SK-N-SH (cell line): ENCODE results near the gene HOMER2. TPM values are rescaled to one million over a fixed set of nuclear protein-coding genes. Genes with fewer than 3 reads are reported as not detected.

Experiments used
- CTCF ChIA-PET: fragments of 300-600, 350-600 bp; formaldehyde crosslinking; extraction: SDS; loops from one replicate; lab custom pipeline; 2021; lab: Yijun Ruan, JAX
- POLR2A ChIA-PET: fragments of 350-600 bp; sonication (Branson Sonifier 250); formaldehyde crosslinking; extraction: SDS; loops from one replicate; lab custom pipeline; 2020; ENCODE audit warnings: antibody characterized with exemption, inconsistent platforms; lab: Yijun Ruan, JAX
- DNase-seq: peaks from one replicate; pipeline ENCODE4 v3.0.0; 2012
- H2AFZ ChIP-seq: fragments of 200-600 bp; sonication (generic); 2 replicates; pipeline ENCODE4 v1.8.1; 2016; ENCODE audit warnings: antibody characterized with exemption, mild to moderate bottlenecking, low read depth
- H3F3A ChIP-seq: fragments of 200-600 bp; sonication (generic); replicated peaks from 2 replicates; pipeline ENCODE3; 2016; ENCODE audit warnings: antibody characterized with exemption, mild to moderate bottlenecking; ENCODE audit not compliant: insufficient read depth
- H3K27ac ChIP-seq, 2 experiments: fragments of 200-500 bp in 1 of 2; fragments of 200-600 bp in 1 of 2; sonication (Bioruptor generic) in 1 of 2; sonication (generic), shearing (Covaris generic) in 1 of 2; 2 replicates each; pipeline versions ENCODE4 v1.5.1 to v1.6.1; 2014 to 2016; ENCODE audit warnings: low read depth in 2 of 2, inconsistent platforms in 1 of 2, low read length in 1 of 2, mild to moderate bottlenecking in 1 of 2, mixed read lengths in 1 of 2
- H3K27me3 ChIP-seq: fragments of 200-600 bp; sonication (generic), shearing (Covaris generic); 2 replicates; pipeline ENCODE4 v1.6.1; 2016; ENCODE audit warnings: mixed run types; ENCODE audit not compliant: insufficient read depth
- H3K36me3 ChIP-seq, 2 experiments: fragments of 200-500 bp in 1 of 2; fragments of 200-600 bp in 1 of 2; sonication (Bioruptor generic) in 1 of 2; sonication (generic) in 1 of 2; replicated peaks in 1 of 2; 2 replicates each; pipeline versions ENCODE3 to v1.5.1; 2014 to 2016; ENCODE audit warnings: low read length in 1 of 2, mild to moderate bottlenecking in 1 of 2; ENCODE audit not compliant: insufficient read depth in 2 of 2, control insufficient read depth in 1 of 2
- H3K4me1 ChIP-seq, 2 experiments: fragments of 200-500 bp in 1 of 2; fragments of 200-600 bp in 1 of 2; sonication (Bioruptor generic) in 1 of 2; sonication (generic), shearing (Covaris generic) in 1 of 2; 2 replicates each; pipeline versions ENCODE4 v1.5.1 to v1.6.1; 2014 to 2016; ENCODE audit warnings: low read depth in 1 of 2, low read length in 1 of 2, mixed run types in 1 of 2; ENCODE audit not compliant: insufficient read depth in 2 of 2, control insufficient read depth in 1 of 2
- H3K4me2 ChIP-seq: fragments of 200-600 bp; sonication (generic), shearing (Covaris generic); 2 replicates; pipeline ENCODE4 v1.6.1; 2017; ENCODE audit warnings: mixed run types
- H3K4me3 ChIP-seq, 2 experiments: fragments of 200-500 bp in 1 of 2; fragments of 200-600 bp in 1 of 2; sonication (Bioruptor generic) in 1 of 2; sonication (generic), shearing (Covaris generic) in 1 of 2; 2 replicates each; pipeline versions ENCODE4 v1.5.1 to v1.8.1; 2014 to 2016; ENCODE audit warnings: low read depth in 2 of 2, inconsistent platforms in 1 of 2, low read length in 1 of 2, mild to moderate bottlenecking in 1 of 2, mixed read lengths in 1 of 2, moderate library complexity in 1 of 2
- H3K79me2 ChIP-seq: fragments of 200-600 bp; sonication (generic); 2 replicates; pipeline ENCODE4 v1.8.1; 2017; ENCODE audit warnings: mild to moderate bottlenecking; ENCODE audit not compliant: insufficient read depth
- H3K9ac ChIP-seq: fragments of 200-600 bp; sonication (generic); 2 replicates; pipeline ENCODE4 v1.6.1; 2017; ENCODE audit warnings: mixed run types
- H3K9me2 ChIP-seq: fragments of 200-600 bp; sonication (generic); 2 replicates; pipeline ENCODE4 v1.6.1; 2017; ENCODE audit warnings: mixed run types
- H3K9me3 ChIP-seq: fragments of 200-600 bp; sonication (generic); 2 replicates; pipeline ENCODE4 v1.6.1; 2017; ENCODE audit warnings: mixed run types, mild to moderate bottlenecking, moderate library complexity
- H4K20me1 ChIP-seq: fragments of 200-600 bp; sonication (generic); 2 replicates; pipeline ENCODE4 v1.6.1; 2017; ENCODE audit warnings: mild to moderate bottlenecking, mixed run types; ENCODE audit not compliant: insufficient read depth
- ELF1 ChIP-seq: IDR thresholded peaks from 2 replicates; pipeline ENCODE4 v1.4.0; 2012
- FOSL2 ChIP-seq: IDR thresholded peaks from 2 replicates; pipeline ENCODE4 v1.4.0; 2012; ENCODE audit warnings: low read depth, mild to moderate bottlenecking, moderate library complexity, borderline replicate concordance
- JUND ChIP-seq: IDR thresholded peaks from 2 replicates; pipeline ENCODE4 v1.4.0; 2012
- MXI1 ChIP-seq: IDR thresholded peaks from 2 replicates; pipeline ENCODE4 v1.6.1; 2012; ENCODE audit warnings: mild to moderate bottlenecking, low read depth, low read length, improper control_type of control experiment
- POLR2AphosphoS5 ChIP-seq: IDR thresholded peaks from 2 replicates; pipeline ENCODE4 v1.6.1; 2012; ENCODE audit warnings: low read depth, low read length
- RCOR1 ChIP-seq: fragments of 150-350 bp; IDR thresholded peaks from 2 replicates; pipeline ENCODE4 v1.6.1; 2017; ENCODE audit warnings: antibody characterized with exemption, low read length
- TAF1 ChIP-seq: IDR thresholded peaks from 2 replicates; pipeline ENCODE4 v1.6.1; 2012; ENCODE audit warnings: low read depth, mild to moderate bottlenecking, low read length, moderate library complexity, borderline replicate concordance
- TCF12 ChIP-seq: IDR thresholded peaks from 2 replicates; pipeline ENCODE4 v1.4.0; 2012
- WGBS: methylation state at CpG from one replicate; pipeline ENCODE4 v1.1.6; 2017; ENCODE audit warnings: low lambda C conversion rate; 5-methylcytosine and 5-hydroxymethylcytosine counted together
- polyA plus RNA-seq, 3 experiments: library from polyadenylated mRNA; depleted of rRNA; stranded (reverse); fragments of >200 nt; gene quantifications; 2 replicates each; pipeline ENCODE4 v1.2.3, GENCODE V29; 2012
- TF ChIP-seq, protein P1 (sequence below): IDR thresholded peaks from 2 replicates; pipeline ENCODE4 v1.6.1; 2012; ENCODE audit warnings: mild to moderate bottlenecking, low read depth, low read length, moderate library complexity
- TF ChIP-seq, protein P2 (sequence below): IDR thresholded peaks from 2 replicates; pipeline ENCODE4 v1.4.0; 2012; ENCODE audit warnings: low read depth, borderline replicate concordance
- TF ChIP-seq, protein P3 (sequence below): IDR thresholded peaks from 2 replicates; pipeline ENCODE4 v1.4.0; 2012; ENCODE audit warnings: low read depth, borderline replicate concordance
- TF ChIP-seq, protein P4 (sequence below): IDR thresholded peaks from 2 replicates; pipeline ENCODE4 v1.4.0; 2012; ENCODE audit warnings: low read depth

HOMER2 gene
- polyA plus RNA-seq, 1 of the 3 experiments (the other 2 are of a cell fraction), result 7.3 TPM

DNA sequence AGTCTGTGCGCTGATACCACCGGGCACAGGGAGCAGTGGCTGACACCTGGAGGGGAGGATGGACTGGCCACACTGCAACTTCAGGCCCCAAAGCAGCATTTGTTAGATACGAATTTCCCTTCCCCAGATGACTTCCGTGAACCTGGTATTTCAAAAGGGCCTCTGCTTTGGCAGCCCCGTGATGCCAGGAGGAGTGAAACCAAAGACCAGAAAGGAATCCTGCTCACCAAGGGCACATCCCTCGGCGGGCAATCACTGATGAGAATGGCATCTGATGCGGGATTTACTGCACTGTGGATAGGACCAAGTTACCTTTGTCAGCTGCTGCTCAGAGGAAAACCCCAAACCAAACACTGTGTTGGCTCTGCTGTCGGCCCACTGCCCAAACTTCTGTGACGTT is 77.6 kb downstream of the HOMER2 start (continued):
- TF ChIP-seq, protein P1, sequence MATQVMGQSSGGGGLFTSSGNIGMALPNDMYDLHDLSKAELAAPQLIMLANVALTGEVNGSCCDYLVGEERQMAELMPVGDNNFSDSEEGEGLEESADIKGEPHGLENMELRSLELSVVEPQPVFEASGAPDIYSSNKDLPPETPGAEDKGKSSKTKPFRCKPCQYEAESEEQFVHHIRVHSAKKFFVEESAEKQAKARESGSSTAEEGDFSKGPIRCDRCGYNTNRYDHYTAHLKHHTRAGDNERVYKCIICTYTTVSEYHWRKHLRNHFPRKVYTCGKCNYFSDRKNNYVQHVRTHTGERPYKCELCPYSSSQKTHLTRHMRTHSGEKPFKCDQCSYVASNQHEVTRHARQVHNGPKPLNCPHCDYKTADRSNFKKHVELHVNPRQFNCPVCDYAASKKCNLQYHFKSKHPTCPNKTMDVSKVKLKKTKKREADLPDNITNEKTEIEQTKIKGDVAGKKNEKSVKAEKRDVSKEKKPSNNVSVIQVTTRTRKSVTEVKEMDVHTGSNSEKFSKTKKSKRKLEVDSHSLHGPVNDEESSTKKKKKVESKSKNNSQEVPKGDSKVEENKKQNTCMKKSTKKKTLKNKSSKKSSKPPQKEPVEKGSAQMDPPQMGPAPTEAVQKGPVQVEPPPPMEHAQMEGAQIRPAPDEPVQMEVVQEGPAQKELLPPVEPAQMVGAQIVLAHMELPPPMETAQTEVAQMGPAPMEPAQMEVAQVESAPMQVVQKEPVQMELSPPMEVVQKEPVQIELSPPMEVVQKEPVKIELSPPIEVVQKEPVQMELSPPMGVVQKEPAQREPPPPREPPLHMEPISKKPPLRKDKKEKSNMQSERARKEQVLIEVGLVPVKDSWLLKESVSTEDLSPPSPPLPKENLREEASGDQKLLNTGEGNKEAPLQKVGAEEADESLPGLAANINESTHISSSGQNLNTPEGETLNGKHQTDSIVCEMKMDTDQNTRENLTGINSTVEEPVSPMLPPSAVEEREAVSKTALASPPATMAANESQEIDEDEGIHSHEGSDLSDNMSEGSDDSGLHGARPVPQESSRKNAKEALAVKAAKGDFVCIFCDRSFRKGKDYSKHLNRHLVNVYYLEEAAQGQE, result no peak
- TF ChIP-seq, protein P2, sequence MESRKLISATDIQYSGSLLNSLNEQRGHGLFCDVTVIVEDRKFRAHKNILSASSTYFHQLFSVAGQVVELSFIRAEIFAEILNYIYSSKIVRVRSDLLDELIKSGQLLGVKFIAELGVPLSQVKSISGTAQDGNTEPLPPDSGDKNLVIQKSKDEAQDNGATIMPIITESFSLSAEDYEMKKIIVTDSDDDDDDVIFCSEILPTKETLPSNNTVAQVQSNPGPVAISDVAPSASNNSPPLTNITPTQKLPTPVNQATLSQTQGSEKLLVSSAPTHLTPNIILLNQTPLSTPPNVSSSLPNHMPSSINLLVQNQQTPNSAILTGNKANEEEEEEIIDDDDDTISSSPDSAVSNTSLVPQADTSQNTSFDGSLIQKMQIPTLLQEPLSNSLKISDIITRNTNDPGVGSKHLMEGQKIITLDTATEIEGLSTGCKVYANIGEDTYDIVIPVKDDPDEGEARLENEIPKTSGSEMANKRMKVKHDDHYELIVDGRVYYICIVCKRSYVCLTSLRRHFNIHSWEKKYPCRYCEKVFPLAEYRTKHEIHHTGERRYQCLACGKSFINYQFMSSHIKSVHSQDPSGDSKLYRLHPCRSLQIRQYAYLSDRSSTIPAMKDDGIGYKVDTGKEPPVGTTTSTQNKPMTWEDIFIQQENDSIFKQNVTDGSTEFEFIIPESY, result no peak
- TF ChIP-seq MXI1, result no peak

DNA sequence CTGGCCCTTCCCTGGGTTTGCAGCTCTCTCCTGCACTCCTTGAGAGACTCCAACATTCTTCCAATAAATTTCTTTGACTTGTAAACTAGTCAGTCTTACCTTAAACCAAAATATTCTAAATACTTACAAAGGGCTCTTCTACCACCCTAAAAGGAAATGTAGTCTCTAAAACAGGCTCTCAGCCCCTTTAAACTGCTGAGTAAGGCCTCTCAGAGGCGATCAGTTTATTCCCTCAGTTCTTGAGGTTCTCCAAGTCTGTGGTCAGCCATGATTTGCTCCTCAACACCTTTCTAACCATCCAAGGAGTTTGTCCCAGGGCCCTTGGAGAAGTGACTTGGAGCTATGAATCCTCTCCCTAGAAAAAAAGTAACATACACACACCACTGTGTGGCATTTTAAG is 78.3 kb downstream of the HOMER2 start:
- 75% methylated on average over 1 of the region's 1 CpG for WGBS
- Histone ChIP-seq H3K9me2 (no peaks in the 10 kb centered on the region), H3F3A (no peaks in the 10 kb centered on the region), H3K9me3 (no peaks in the 10 kb centered on the region), H3K4me1 (peaks cover 0 to 2% of the 10 kb centered on the region in 2 experiments; a peak in 2 of 4 replicates), H2AFZ (no peak overlapping the region), H3K36me3 (peaks cover 0 to 7% of the 10 kb centered on the region in 2 experiments)
- CTCF ChIA-PET, result no interaction called here
- no peak for DNase-seq
- TF ChIP-seq, protein P3, sequence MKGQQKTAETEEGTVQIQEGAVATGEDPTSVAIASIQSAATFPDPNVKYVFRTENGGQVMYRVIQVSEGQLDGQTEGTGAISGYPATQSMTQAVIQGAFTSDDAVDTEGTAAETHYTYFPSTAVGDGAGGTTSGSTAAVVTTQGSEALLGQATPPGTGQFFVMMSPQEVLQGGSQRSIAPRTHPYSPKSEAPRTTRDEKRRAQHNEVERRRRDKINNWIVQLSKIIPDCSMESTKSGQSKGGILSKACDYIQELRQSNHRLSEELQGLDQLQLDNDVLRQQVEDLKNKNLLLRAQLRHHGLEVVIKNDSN, result no peak
- no peak for TF ChIP-seq JUND
- TF ChIP-seq RCOR1, result no peak
- TF ChIP-seq MXI1, result no peak
- no peak for TF ChIP-seq TCF12
- no peak for TF ChIP-seq TAF1
- TF ChIP-seq, protein P4, sequence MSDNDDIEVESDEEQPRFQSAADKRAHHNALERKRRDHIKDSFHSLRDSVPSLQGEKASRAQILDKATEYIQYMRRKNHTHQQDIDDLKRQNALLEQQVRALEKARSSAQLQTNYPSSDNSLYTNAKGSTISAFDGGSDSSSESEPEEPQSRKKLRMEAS, result no peak
- TF ChIP-seq FOSL2, result no peak
- TF ChIP-seq POLR2AphosphoS5, result no peak
- no peak for TF ChIP-seq ELF1
- TF ChIP-seq, all 33 proteins: peak for 0
- Histone ChIP-seq H3K4me3 (no peak overlapping the region), H3K4me2 (no peak overlapping the region), H4K20me1 (no peaks in the 10 kb centered on the region), H3K27ac (no peak overlapping the region), H3K79me2 (no peaks in the 10 kb centered on the region), H3K27me3 (no peaks in the 10 kb centered on the region), H3K9ac (no peak overlapping the region)
- POLR2A ChIA-PET, result no interaction called here
